Neural progenitor cell (in vitro differentiated cells): ENCODE data around the gene PRICKLE2.

ENCODE experiments used
- CTCF ChIP-seq: fragments of 200-600 bp; sonication (generic); IDR thresholded peaks from 2 replicates; pipeline ENCODE4 v1.5.1; 2017; ENCODE audit warnings: antibody characterized with exemption, mild to moderate bottlenecking
- EZH2 ChIP-seq: fragments of 200-600 bp; sonication (generic); IDR thresholded peaks from 2 replicates; pipeline ENCODE4 v1.6.1; 2017; ENCODE audit warnings: antibody characterized with exemption, mild to moderate bottlenecking, moderate library complexity

GRCh38 chr3:64140651-64141050, 84.6 kb downstream of the PRICKLE2 start:
- no peak for TF ChIP-seq CTCF
- TF ChIP-seq EZH2, result no peak
